ENCODE data around the gene CIAO3.

GRCh38 chr16:723695-724094, 17.1 kb downstream of the CIAO3 start:
- TF ChIP-seq ATF3 (CRISPR knock-in tag; conservative IDR thresholded peaks at IDR 0.05) (no peak), CTCF (IDR thresholded peaks at IDR 0.05) (no peak), ZNF317 (CRISPR knock-in tag; IDR thresholded peaks at IDR 0.05; ENCODE audit: borderline replicate concordance, low read depth) (no peak), TCF7 (CRISPR knock-in tag; IDR thresholded peaks at IDR 0.05; ENCODE audit: low read depth) (no peak), FOXP4 (CRISPR knock-in tag; IDR thresholded peaks at IDR 0.05) (no peak), EMX1 (CRISPR knock-in tag; IDR thresholded peaks at IDR 0.05) (no peak), NFE2L1 (CRISPR knock-in tag; IDR thresholded peaks at IDR 0.05) (no peak), TP53 (CRISPR knock-in tag; IDR thresholded peaks at IDR 0.05) (no peak), ZNF121 (CRISPR knock-in tag; IDR thresholded peaks at IDR 0.05) (no peak), ETV6 (CRISPR knock-in tag; IDR thresholded peaks at IDR 0.05) (no peak)
- TF ChIP-seq, protein P1, sequence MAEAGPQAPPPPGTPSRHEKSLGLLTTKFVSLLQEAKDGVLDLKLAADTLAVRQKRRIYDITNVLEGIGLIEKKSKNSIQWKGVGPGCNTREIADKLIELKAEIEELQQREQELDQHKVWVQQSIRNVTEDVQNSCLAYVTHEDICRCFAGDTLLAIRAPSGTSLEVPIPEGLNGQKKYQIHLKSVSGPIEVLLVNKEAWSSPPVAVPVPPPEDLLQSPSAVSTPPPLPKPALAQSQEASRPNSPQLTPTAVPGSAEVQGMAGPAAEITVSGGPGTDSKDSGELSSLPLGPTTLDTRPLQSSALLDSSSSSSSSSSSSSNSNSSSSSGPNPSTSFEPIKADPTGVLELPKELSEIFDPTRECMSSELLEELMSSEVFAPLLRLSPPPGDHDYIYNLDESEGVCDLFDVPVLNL (CRISPR knock-in tag; IDR thresholded peaks at IDR 0.05; ENCODE audit: borderline replicate concordance, low read depth): no peak
- TF ChIP-seq, protein P2, sequence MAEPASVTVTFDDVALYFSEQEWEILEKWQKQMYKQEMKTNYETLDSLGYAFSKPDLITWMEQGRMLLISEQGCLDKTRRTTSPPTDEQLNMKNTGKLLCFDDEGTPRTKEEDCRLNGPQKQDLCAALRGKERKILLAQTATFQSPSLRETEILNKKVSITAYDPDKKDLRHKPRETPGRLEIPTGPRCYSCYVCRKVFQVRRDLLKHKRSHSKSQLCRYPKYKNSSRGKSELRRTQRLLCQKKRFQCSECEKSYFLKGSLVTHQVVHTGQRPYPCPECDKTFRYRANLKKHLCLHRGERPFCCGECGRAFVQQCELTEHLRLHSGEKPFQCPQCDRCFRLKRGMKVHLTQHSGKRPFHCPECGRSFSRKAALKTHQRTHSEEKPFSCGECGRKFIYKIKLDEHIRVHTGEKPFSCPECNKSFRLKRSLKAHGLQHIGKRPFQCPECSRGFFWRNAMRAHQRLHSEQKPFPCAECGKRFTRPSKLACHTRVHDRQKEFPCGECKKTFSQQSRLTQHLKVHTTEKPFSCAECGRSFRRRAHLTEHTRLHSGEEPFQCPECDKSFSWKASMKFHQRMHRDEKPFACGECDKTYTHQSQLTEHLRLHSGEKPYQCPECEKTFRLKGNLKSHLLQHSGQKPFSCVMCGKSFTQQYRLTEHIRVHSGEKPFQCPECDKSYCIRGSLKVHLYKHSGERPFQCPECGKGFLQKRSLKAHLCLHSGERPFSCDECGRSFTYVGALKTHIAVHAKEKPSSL (CRISPR knock-in tag; conservative IDR thresholded peaks at IDR 0.05): no peak
